OCI-LY7 (cell line): Measurements from ENCODE around the gene GPC1. TPM values are rescaled to one million over a fixed set of nuclear protein-coding genes. Genes with fewer than 3 reads are reported as not detected.

Experiments
- BruUV-seq: library from RNA; stranded (reverse); fragments of 400-500 nt; replicated peaks from 2 replicates; lab custom pipeline; 2021; lab: Mats Ljungman, UMichigan
- CTCF ChIA-PET: fragments of 300-600 bp; sonication (Branson Sonifier 250); formaldehyde crosslinking; loops from one replicate; lab custom pipeline; 2022; ENCODE audit warnings: antibody characterized with exemption; ENCODE audit not compliant: unreplicated experiment; lab: Charles Lee
- POLR2A ChIA-PET: fragments of 300-600 bp; sonication (Branson Sonifier 250); formaldehyde crosslinking; loops from one replicate; lab custom pipeline; 2022; ENCODE audit warnings: antibody characterized with exemption; lab: Charles Lee
- DNase-seq: peaks from one replicate; pipeline ENCODE4 v3.0.0-alpha.2; 2015; ENCODE audit warnings: low spot score
- H2AFZ ChIP-seq: fragments of 200-600 bp; sonication (generic), shearing (Covaris generic); 2 replicates; pipeline ENCODE4 v1.6.1; 2014; ENCODE audit warnings: mild to moderate bottlenecking, antibody characterized with exemption, low read length, moderate library complexity
- H3K27ac ChIP-seq: fragments of 200-600 bp; sonication (generic); 2 replicates; pipeline ENCODE4 v1.5.1; 2014; ENCODE audit warnings: mixed run types, low read depth, mild to moderate bottlenecking, moderate library complexity, low read length, inconsistent platforms; ENCODE audit not compliant: poor library complexity, severe bottlenecking
- H3K36me3 ChIP-seq: fragments of 200-600 bp; sonication (generic); 2 replicates; pipeline ENCODE4 v1.6.1; 2014; ENCODE audit warnings: mild to moderate bottlenecking, antibody characterized with exemption, low read length, moderate library complexity, mixed read lengths; ENCODE audit not compliant: insufficient read depth
- H3K4me1 ChIP-seq: fragments of 200-600 bp; sonication (generic); 2 replicates; pipeline ENCODE4 v1.5.1; 2014; ENCODE audit warnings: mild to moderate bottlenecking, low read length; ENCODE audit not compliant: insufficient read depth, poor library complexity, severe bottlenecking
- H3K4me2 ChIP-seq: fragments of 200-600 bp; sonication (generic); 2 replicates; pipeline ENCODE4 v1.6.1; 2014; ENCODE audit warnings: mild to moderate bottlenecking, low read length
- H3K4me3 ChIP-seq: fragments of 200-600 bp; sonication (generic); 2 replicates; pipeline ENCODE4 v1.5.1; 2014; ENCODE audit warnings: mild to moderate bottlenecking, low read depth, low read length; ENCODE audit not compliant: poor library complexity, severe bottlenecking
- H3K79me2 ChIP-seq: fragments of 200-600 bp; sonication (generic); 2 replicates; pipeline ENCODE4 v1.6.1; 2016; ENCODE audit warnings: low read depth, mild to moderate bottlenecking, low read length, moderate library complexity, mixed read lengths; ENCODE audit not compliant: insufficient read depth
- H3K9me2 ChIP-seq: fragments of 200-600 bp; sonication (generic); 2 replicates; pipeline ENCODE4 v1.6.1; 2016; ENCODE audit warnings: mild to moderate bottlenecking, low read length, mixed read lengths; ENCODE audit not compliant: insufficient read depth
- H3K9me3 ChIP-seq: fragments of 200-600 bp; sonication (generic); 2 replicates; pipeline ENCODE4 v1.6.1; 2014; ENCODE audit warnings: mild to moderate bottlenecking, mixed run types, low read length, mixed read lengths
- H4K20me1 ChIP-seq: fragments of 200-600 bp; sonication (generic); 2 replicates; pipeline ENCODE4 v1.6.1; 2014; ENCODE audit warnings: mild to moderate bottlenecking, antibody characterized with exemption, low read length, moderate library complexity, mixed read lengths; ENCODE audit not compliant: insufficient read depth
- CTCF ChIP-seq: fragments of 200-600 bp; sonication (generic); conservative IDR thresholded peaks from 2 replicates; pipeline ENCODE4 v1.5.1; 2014; ENCODE audit warnings: mild to moderate bottlenecking, antibody characterized with exemption, low read length, moderate library complexity, mixed read lengths
- EZH2phosphoT487 ChIP-seq: fragments of 200-600 bp; sonication (generic); IDR thresholded peaks from 2 replicates; pipeline ENCODE4 v1.6.1; 2018; ENCODE audit warnings: low read depth, borderline replicate concordance, mild to moderate bottlenecking, mixed run types, antibody characterized with exemption, low read length, moderate library complexity, mixed read lengths
- intact Hi-C: fragments of 100-400 bp; cut with micrococcal nuclease; formaldehyde crosslinking; loops from one replicate; pipeline ENCODE4 v1.10.0; 2022; ENCODE audit not compliant: unreplicated experiment
- total RNA-seq, 2 experiments: library from RNA; depleted of rRNA in 1 of 2; stranded (reverse); fragments of >200 nt in 1 of 2; shearing (Covaris generic) in 1 of 2; gene quantifications; 2 replicates each; pipeline ENCODE4 v1.2.3, GENCODE V29; 2014 to 2022

Gene GPC1
- total RNA-seq, 2 experiments from 2014 or later: 2.4 to 4.0 TPM

- TF ChIP-seq EZH2phosphoT487 (no peak), CTCF (no peak)
- H3K9me2 ChIP-seq: no peaks in the 10 kb centered on the region
- no peaks in the 10 kb centered on the region for H3K36me3 ChIP-seq
- H3K9me3 ChIP-seq: no peaks in the 10 kb centered on the region
- H3K4me2 ChIP-seq: no peak overlapping the region
- POLR2A ChIA-PET: no interaction called here
- intact Hi-C loops: no loop called here
- no peaks in the 10 kb centered on the region for H4K20me1 ChIP-seq
- no peaks in the 10 kb centered on the region for H3K4me1 ChIP-seq
- no peaks in the 10 kb centered on the region for H3K79me2 ChIP-seq
- CTCF ChIA-PET: no interaction called here
- BruUV-seq: no TSS peak
- no peak for DNase-seq
- no peak overlapping the region for H3K4me3 ChIP-seq
- H3K27ac ChIP-seq: no peak overlapping the region
- no peak overlapping the region for H2AFZ ChIP-seq
These were observed 34.2 kb upstream of the GPC1 start for GRCh38 chr2:240401308-240401707.

GRCh38 chr2:240401781-240402551 lies 33.5 kb upstream of the GPC1 start:
- TF ChIP-seq EZH2phosphoT487: no peak
- no peak for TF ChIP-seq CTCF
- no peak for DNase-seq
- Histone ChIP-seq H3K36me3 (no peaks in the 10 kb centered on the region), H3K4me1 (no peaks in the 10 kb centered on the region), H3K79me2 (no peaks in the 10 kb centered on the region), H3K9me3 (no peaks in the 10 kb centered on the region), H3K4me3 (no peak overlapping the region), H2AFZ (no peak overlapping the region), H3K9me2 (no peaks in the 10 kb centered on the region), H3K27ac (no peak overlapping the region), H3K4me2 (no peak overlapping the region), H4K20me1 (no peaks in the 10 kb centered on the region)
- POLR2A ChIA-PET: no interaction called here
- no TSS peak for BruUV-seq
- intact Hi-C loops: no loop called here
- CTCF ChIA-PET: no interaction called here

GRCh38 chr2:240402566-240403272 lies 32.7 kb upstream of the GPC1 start:
- no peak overlapping the region for H2AFZ ChIP-seq
- no peak for TF ChIP-seq CTCF
- TF ChIP-seq EZH2phosphoT487: no peak
- H3K79me2 ChIP-seq: no peaks in the 10 kb centered on the region
- H3K9me3 ChIP-seq: no peaks in the 10 kb centered on the region
- BruUV-seq: no TSS peak
- H3K9me2 ChIP-seq: no peaks in the 10 kb centered on the region
- H3K36me3 ChIP-seq: no peaks in the 10 kb centered on the region
- H3K4me3 ChIP-seq: no peak overlapping the region
- POLR2A ChIA-PET: no interaction called here
- H3K27ac ChIP-seq: no peak overlapping the region
- no peak for DNase-seq
- CTCF ChIA-PET: no interaction called here
- H3K4me2 ChIP-seq: no peak overlapping the region
- intact Hi-C loops: no loop called here
- H3K4me1 ChIP-seq: no peaks in the 10 kb centered on the region
- no peaks in the 10 kb centered on the region for H4K20me1 ChIP-seq
